OCI-LY7 (cell line): ENCODE results near the gene PEAK3.

ENCODE experiments used
- CTCF ChIP-seq: fragments of 200-600 bp; sonication (generic); conservative IDR thresholded peaks from 2 replicates; pipeline ENCODE4 v1.5.1; 2014; ENCODE audit warnings: mild to moderate bottlenecking, antibody characterized with exemption, low read length, moderate library complexity, mixed read lengths
- EZH2phosphoT487 ChIP-seq: fragments of 200-600 bp; sonication (generic); IDR thresholded peaks from 2 replicates; pipeline ENCODE4 v1.6.1; 2018; ENCODE audit warnings: low read depth, borderline replicate concordance, mild to moderate bottlenecking, mixed run types, antibody characterized with exemption, low read length, moderate library complexity, mixed read lengths

GRCh38 chr19:2228157-2229030 lies 53.6 kb downstream of the PEAK3 start:
- no peak for TF ChIP-seq CTCF
- TF ChIP-seq EZH2phosphoT487, result no peak
